PFSK-1 (cell line): ENCODE measurements around the gene GNG7.

ENCODE experiments used
- FOXP2 ChIP-seq: optimal IDR thresholded peaks from 2 replicates; pipeline ENCODE3; 2011; ENCODE audit warnings: borderline replicate concordance, control low read depth, inconsistent platforms; ENCODE audit not compliant: insufficient read depth; ENCODE audit errors: extremely low read length, extremely low read depth
- POLR2AphosphoS5 ChIP-seq: IDR thresholded peaks from 2 replicates; pipeline ENCODE4 v1.6.1; 2012; ENCODE audit warnings: low read depth, mild to moderate bottlenecking, control low read depth, low read length, moderate library complexity
- REST ChIP-seq, 2 experiments: IDR thresholded peaks; 2 replicates each; pipeline versions ENCODE4 v1.6.1 to v1.8.0; 2011 to 2012; ENCODE audit warnings: low read depth in 2 of 2, low read length in 2 of 2, control low read depth in 1 of 2, inconsistent platforms in 1 of 2, mild to moderate bottlenecking in 1 of 2, moderate library complexity in 1 of 2; ENCODE audit not compliant: insufficient read depth in 1 of 2
- SIN3A ChIP-seq: IDR thresholded peaks from 2 replicates; pipeline ENCODE4 v1.6.1; 2012; ENCODE audit warnings: mild to moderate bottlenecking, low read length, moderate library complexity, borderline replicate concordance; ENCODE audit not compliant: insufficient read depth
- TAF1 ChIP-seq: IDR thresholded peaks from 2 replicates; pipeline ENCODE4 v1.6.1; 2012; ENCODE audit warnings: low read length, control low read depth, borderline replicate concordance; ENCODE audit not compliant: insufficient read depth

- TF ChIP-seq POLR2AphosphoS5 (no peak), SIN3A (no peak), TAF1 (no peak), FOXP2 (no peak), REST (IDR thresholded peaks at IDR 0.05; ENCODE audit: insufficient read depth in 1 of 2, low read depth in 2 of 2, low read length in 2 of 2) (no peak)
Measured at GRCh38 chr19:2503521-2504109, 198.9 kb downstream of the GNG7 start.
